Thyroid gland (tissue), 4 donors: Measurements from ENCODE around the gene RPS6KA1.

Source experiments
- POLR2A ChIP-seq, 2 donors: fragments of 450-650 bp; IDR thresholded peaks; one replicate each; pipeline ENCODE4 v1.6.1; 2017; ENCODE audit warnings: antibody characterized with exemption in 2 of 2, mild to moderate bottlenecking in 2 of 2, moderate library complexity in 1 of 2
- TF ChIP-seq, protein P1 (sequence below), 6 experiments: fragments of 200-600 bp in 3 of 6; fragments of 450-650 bp in 3 of 6; sonication (generic) in 3 of 6; IDR thresholded peaks; one replicate each; pipeline ENCODE4 v1.5.1; 2016 to 2019; ENCODE audit warnings: antibody characterized with exemption in 6 of 6, mild to moderate bottlenecking in 2 of 6, inconsistent platforms in 1 of 6, moderate library complexity in 1 of 6

DNA sequence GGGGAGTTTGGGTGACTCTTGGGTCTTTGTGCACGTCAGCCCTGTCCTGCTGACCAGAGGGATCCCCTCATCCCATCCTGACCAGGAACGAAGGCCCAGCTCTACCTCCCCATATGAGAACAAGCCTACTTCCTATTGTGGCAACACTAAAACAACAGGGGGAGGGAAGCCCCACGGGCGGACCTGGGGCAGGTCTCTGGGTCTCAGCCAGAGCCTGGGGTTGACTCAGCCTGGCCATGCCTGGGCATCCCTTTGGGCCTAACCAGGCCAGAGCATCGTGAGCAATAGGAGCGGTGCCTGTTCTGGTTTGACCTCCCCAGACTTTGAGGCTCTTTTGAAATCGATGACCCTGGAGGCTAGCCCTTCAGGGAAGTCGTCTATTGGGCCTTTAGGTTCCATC, 16.8 kb downstream of the RPS6KA1 start:
- TF ChIP-seq, protein P1, sequence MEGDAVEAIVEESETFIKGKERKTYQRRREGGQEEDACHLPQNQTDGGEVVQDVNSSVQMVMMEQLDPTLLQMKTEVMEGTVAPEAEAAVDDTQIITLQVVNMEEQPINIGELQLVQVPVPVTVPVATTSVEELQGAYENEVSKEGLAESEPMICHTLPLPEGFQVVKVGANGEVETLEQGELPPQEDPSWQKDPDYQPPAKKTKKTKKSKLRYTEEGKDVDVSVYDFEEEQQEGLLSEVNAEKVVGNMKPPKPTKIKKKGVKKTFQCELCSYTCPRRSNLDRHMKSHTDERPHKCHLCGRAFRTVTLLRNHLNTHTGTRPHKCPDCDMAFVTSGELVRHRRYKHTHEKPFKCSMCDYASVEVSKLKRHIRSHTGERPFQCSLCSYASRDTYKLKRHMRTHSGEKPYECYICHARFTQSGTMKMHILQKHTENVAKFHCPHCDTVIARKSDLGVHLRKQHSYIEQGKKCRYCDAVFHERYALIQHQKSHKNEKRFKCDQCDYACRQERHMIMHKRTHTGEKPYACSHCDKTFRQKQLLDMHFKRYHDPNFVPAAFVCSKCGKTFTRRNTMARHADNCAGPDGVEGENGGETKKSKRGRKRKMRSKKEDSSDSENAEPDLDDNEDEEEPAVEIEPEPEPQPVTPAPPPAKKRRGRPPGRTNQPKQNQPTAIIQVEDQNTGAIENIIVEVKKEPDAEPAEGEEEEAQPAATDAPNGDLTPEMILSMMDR (IDR thresholded peaks at IDR 0.05): no peak
- TF ChIP-seq POLR2A (IDR thresholded peaks at IDR 0.05): no peak
